ENCODE measurements around the gene PSME1.

GRCh38 chr14:24179961-24180796 is 44.2 kb downstream of the PSME1 start:
- TF ChIP-seq CTCF (conservative IDR thresholded peaks at IDR 0.05) (no peak), ZFX (IDR thresholded peaks at IDR 0.05) (no peak)

Measured in C4-2B (cell line).